Activated naive CD4-positive, alpha-beta T cell treated with anti-CD3 and anti-CD28 coated beads for 36 hours (primary cell): ENCODE results near the gene TNFRSF1A. TPM values are rescaled to one million over a fixed set of nuclear protein-coding genes. Genes with fewer than 3 reads are reported as not detected.
"Not testable (repeated sequence)": the region's sequence is repeated elsewhere in the genome, so short reads cannot be mapped to it uniquely, and the experiment has no call there.

Source experiments
- CTCF ChIA-PET: fragments of 350-600 bp; sonication (Branson Sonifier 250); formaldehyde crosslinking; loops from one replicate; lab custom pipeline; 2021; ENCODE audit warnings: antibody characterized with exemption; lab: Charles Lee
- DNase-seq: peaks from one replicate; pipeline ENCODE4 v3.0.0-alpha.2; 2020
- H3K27ac Mint-ChIP-seq: one replicate; pipeline ENCODE4 v1.8.0; 2021; ENCODE audit warnings: mild to moderate bottlenecking, mixed read lengths
- H3K27me3 Mint-ChIP-seq: one replicate; pipeline ENCODE4 v1.8.0; 2021; ENCODE audit warnings: low read depth, mixed read lengths
- H3K36me3 Mint-ChIP-seq: one replicate; pipeline ENCODE4 v1.8.0; 2021; ENCODE audit warnings: low read depth, mixed read lengths
- H3K4me1 Mint-ChIP-seq: one replicate; pipeline ENCODE4 v1.8.0; 2021; ENCODE audit warnings: low read depth, mixed read lengths
- H3K4me3 Mint-ChIP-seq: one replicate; pipeline ENCODE4 v1.8.0; 2021; ENCODE audit warnings: mild to moderate bottlenecking, moderate library complexity, mixed read lengths
- H3K9me3 Mint-ChIP-seq: one replicate; pipeline ENCODE4 v1.8.0; 2021; ENCODE audit warnings: mixed read lengths
- intact Hi-C: fragments of 100-400 bp; cut with micrococcal nuclease; formaldehyde crosslinking; loops from one replicate; pipeline ENCODE4 v1.15.1; 2023
- total RNA-seq, 2 experiments: library from RNA; stranded (reverse); gene quantifications; one replicate each; pipeline ENCODE4 v1.2.3, GENCODE V29; 2021

The TNFRSF1A gene
- total RNA-seq, 2 experiments from 2014 or later: 38.1 to 41.3 TPM

GRCh38 chr12:6295094-6295811 is 46.6 kb downstream of the TNFRSF1A start:
- H3K27ac Mint-ChIP-seq: no peak overlapping the region

GRCh38 chr12:6294156-6295093 is 47.5 kb downstream of the TNFRSF1A start:
- H3K27me3 Mint-ChIP-seq: no peaks in the 10 kb centered on the region
- H3K9me3 Mint-ChIP-seq: no peaks in the 10 kb centered on the region
- H3K27ac Mint-ChIP-seq: no peak overlapping the region
- no peaks in the 10 kb centered on the region for H3K36me3 Mint-ChIP-seq
- H3K4me3 Mint-ChIP-seq: no peak overlapping the region
- intact Hi-C loops: no loop called here
- CTCF ChIA-PET: interaction anchor here (0.6 to 1.0 kb wide), 2 partner anchors 10 to 192 kb away, joined by 3 read pairs; no protein-coding TSS in a partner anchor
- DNase-seq: no peak
- no peaks in the 10 kb centered on the region for H3K4me1 Mint-ChIP-seq

More at GRCh38 chr12:6295094-6295811, 46.6 kb downstream of the TNFRSF1A start:
- H3K4me3 Mint-ChIP-seq: no peak overlapping the region
- DNase-seq: no peak
- no peaks in the 10 kb centered on the region for H3K9me3 Mint-ChIP-seq
- no peaks in the 10 kb centered on the region for H3K4me1 Mint-ChIP-seq
- CTCF ChIA-PET: interaction anchor here (1.0 kb wide), 1 partner anchor 10 kb away, joined by 3 read pairs; no protein-coding TSS in a partner anchor
- no peaks in the 10 kb centered on the region for H3K27me3 Mint-ChIP-seq
- intact Hi-C loops: no loop called here
- H3K36me3 Mint-ChIP-seq: no peaks in the 10 kb centered on the region

GRCh38 chr12:6292606-6293005 is 49.3 kb downstream of the TNFRSF1A start:
- no peaks in the 10 kb centered on the region for H3K4me1 Mint-ChIP-seq
- no peak overlapping the region for H3K27ac Mint-ChIP-seq
- no peak overlapping the region for H3K4me3 Mint-ChIP-seq
- CTCF ChIA-PET: no interaction called here
- intact Hi-C loops: no loop called here
- H3K27me3 Mint-ChIP-seq: no peaks in the 10 kb centered on the region
- H3K36me3 Mint-ChIP-seq: no peaks in the 10 kb centered on the region
- H3K9me3 Mint-ChIP-seq: no peaks in the 10 kb centered on the region
- no peak for DNase-seq

GRCh38 chr12:6289906-6290305 is 52.0 kb downstream of the TNFRSF1A start:
- H3K36me3 Mint-ChIP-seq, H3K9me3 Mint-ChIP-seq, H3K4me1 Mint-ChIP-seq, CTCF ChIA-PET, intact Hi-C loops, DNase-seq, H3K4me3 Mint-ChIP-seq, H3K27ac Mint-ChIP-seq, H3K27me3 Mint-ChIP-seq: not testable (repeated sequence)

GRCh38 chr12:6289081-6289480 is 52.8 kb downstream of the TNFRSF1A start:
- intact Hi-C loops, H3K4me3 Mint-ChIP-seq, CTCF ChIA-PET, H3K9me3 Mint-ChIP-seq, H3K36me3 Mint-ChIP-seq, DNase-seq, H3K27me3 Mint-ChIP-seq, H3K4me1 Mint-ChIP-seq, H3K27ac Mint-ChIP-seq: not testable (repeated sequence)

GRCh38 chr12:6288235-6288634 is 53.6 kb downstream of the TNFRSF1A start:
- no peaks in the 10 kb centered on the region for H3K9me3 Mint-ChIP-seq
- no peaks in the 10 kb centered on the region for H3K36me3 Mint-ChIP-seq
- no peak for DNase-seq
- no peaks in the 10 kb centered on the region for H3K4me1 Mint-ChIP-seq
- intact Hi-C loops: no loop called here
- no peaks in the 10 kb centered on the region for H3K27me3 Mint-ChIP-seq
- no peak overlapping the region for H3K27ac Mint-ChIP-seq
- CTCF ChIA-PET: interaction anchor here (0.7 to 0.8 kb wide), 2 partner anchors 9 to 93 kb away, joined by 3 to 6 read pairs; no protein-coding TSS in a partner anchor
- no peak overlapping the region for H3K4me3 Mint-ChIP-seq

- Mint-ChIP-seq H3K4me3 (no peak overlapping the region), H3K9me3 (no peaks in the 10 kb centered on the region), H3K36me3 (no peaks in the 10 kb centered on the region), H3K27ac (no peak overlapping the region), H3K27me3 (no peaks in the 10 kb centered on the region), H3K4me1 (no peaks in the 10 kb centered on the region)
- intact Hi-C loops: loop anchor here (1.0 kb wide), 3 partner anchors 90 to 297 kb away; no protein-coding TSS in a partner anchor
- DNase-seq: no peak
- CTCF ChIA-PET: interaction anchor here (0.7 to 4.5 kb wide), 18 partner anchors 17 to 297 kb away, joined by 3 to 43 read pairs (median 5); partner anchors contain the start of gene CD9
Measured at GRCh38 chr12:6285532-6286306, 56.2 kb downstream of the TNFRSF1A start.

GRCh38 chr12:6285063-6285477 is 56.8 kb downstream of the TNFRSF1A start:
- H3K27ac Mint-ChIP-seq: no peak overlapping the region

GRCh38 chr12:6284273-6284672 is 57.6 kb downstream of the TNFRSF1A start:
- Mint-ChIP-seq H3K9me3 (no peaks in the 10 kb centered on the region), H3K4me1 (no peaks in the 10 kb centered on the region)

More at GRCh38 chr12:6285063-6285477, 56.8 kb downstream of the TNFRSF1A start:
- H3K9me3 Mint-ChIP-seq: no peaks in the 10 kb centered on the region
- H3K4me1 Mint-ChIP-seq: no peaks in the 10 kb centered on the region
- H3K27me3 Mint-ChIP-seq: peaks cover 3% of the 10 kb centered on the region
- CTCF ChIA-PET: interaction anchor here (0.6 to 4.5 kb wide), 24 partner anchors 10 to 296 kb away, joined by 3 to 43 read pairs (median 6); no protein-coding TSS in a partner anchor
- intact Hi-C loops: loop anchor here (1.0 kb wide), 3 partner anchors 90 to 297 kb away; no protein-coding TSS in a partner anchor
- peak; percentile 70 for DNase-seq
- no peak overlapping the region for H3K4me3 Mint-ChIP-seq
- no peaks in the 10 kb centered on the region for H3K36me3 Mint-ChIP-seq

GRCh38 chr12:6282453-6282840 is 59.4 kb downstream of the TNFRSF1A start:
- Mint-ChIP-seq H3K4me1 (peaks cover 6% of the 10 kb centered on the region), H3K27me3 (peaks cover 14% of the 10 kb centered on the region), H3K9me3 (no peaks in the 10 kb centered on the region), H3K4me3 (no peak overlapping the region), H3K36me3 (no peaks in the 10 kb centered on the region), H3K27ac (no peak overlapping the region)
- no peak for DNase-seq
- intact Hi-C loops: no loop called here
- CTCF ChIA-PET: interaction anchor here (3.1 kb wide), 1 partner anchor 87 kb away, joined by 43 read pairs; no protein-coding TSS in a partner anchor

More at GRCh38 chr12:6284273-6284672, 57.6 kb downstream of the TNFRSF1A start:
- Mint-ChIP-seq H3K27ac (no peak overlapping the region), H3K4me3 (no peak overlapping the region), H3K36me3 (no peaks in the 10 kb centered on the region), H3K27me3 (peaks cover 11% of the 10 kb centered on the region)
- CTCF ChIA-PET: interaction anchor here (0.6 to 4.5 kb wide), 34 partner anchors 10 to 1790 kb away, joined by 3 to 43 read pairs (median 4); no protein-coding TSS in a partner anchor
- DNase-seq: no peak
- intact Hi-C loops: no loop called here

- CTCF ChIA-PET: no interaction called here
- H3K4me3 Mint-ChIP-seq: no peak overlapping the region
- H3K27ac Mint-ChIP-seq: no peak overlapping the region
- DNase-seq: no peak
- intact Hi-C loops: no loop called here
- H3K4me1 Mint-ChIP-seq: peaks cover 6% of the 10 kb centered on the region
- H3K27me3 Mint-ChIP-seq: peaks cover 17% of the 10 kb centered on the region
- H3K9me3 Mint-ChIP-seq: no peaks in the 10 kb centered on the region
- no peaks in the 10 kb centered on the region for H3K36me3 Mint-ChIP-seq
Measured at GRCh38 chr12:6281081-6281809, 60.6 kb downstream of the TNFRSF1A start.
